Activated CD8-positive, alpha-beta T cell treated with anti-CD3 and anti-CD28 coated beads for 36 hours (primary cell): ENCODE measurements around the gene POP4. TPM values are rescaled to one million over a fixed set of nuclear protein-coding genes. Genes with fewer than 3 reads are reported as not detected.

Experiments
- ATAC-seq: fragments of 200-7000 bp; cut with Tn5 transposase; one replicate; pipeline ENCODE4 v1.10.0; 2021; ENCODE audit warnings: mild to moderate bottlenecking, moderate library complexity
- CTCF ChIA-PET: fragments of 350-600 bp; sonication (Branson Sonifier 250); formaldehyde crosslinking; loops from one replicate; lab custom pipeline; 2021; ENCODE audit warnings: antibody characterized with exemption; lab: Charles Lee
- POLR2A ChIA-PET: fragments of 350-600 bp; sonication (Branson Sonifier 250); formaldehyde crosslinking; loops from one replicate; lab custom pipeline; 2021; ENCODE audit warnings: antibody characterized with exemption; lab: Charles Lee
- DNase-seq: peaks from one replicate; pipeline ENCODE4 v3.0.0-alpha.2; 2020
- H3K27ac Mint-ChIP-seq: one replicate; pipeline ENCODE4 v1.8.0; 2021; ENCODE audit warnings: mild to moderate bottlenecking, mixed read lengths
- H3K27me3 Mint-ChIP-seq: one replicate; pipeline ENCODE4 v1.8.0; 2021; ENCODE audit warnings: mixed read lengths
- H3K36me3 Mint-ChIP-seq: one replicate; pipeline ENCODE4 v1.8.0; 2021; ENCODE audit warnings: low read depth, mixed read lengths
- H3K4me1 Mint-ChIP-seq: one replicate; pipeline ENCODE4 v1.8.0; 2021; ENCODE audit warnings: low read depth, mixed read lengths
- H3K4me3 Mint-ChIP-seq: one replicate; pipeline ENCODE4 v1.8.0; 2021; ENCODE audit warnings: mild to moderate bottlenecking, moderate library complexity, mixed read lengths
- H3K9me3 Mint-ChIP-seq: one replicate; pipeline ENCODE4 v1.8.0; 2021; ENCODE audit warnings: mixed read lengths
- intact Hi-C: fragments of 100-400 bp; cut with micrococcal nuclease; formaldehyde crosslinking; loops from one replicate; pipeline ENCODE4 v1.10.0; 2022
- total RNA-seq, 2 experiments: library from RNA; stranded (reverse); gene quantifications; one replicate each; pipeline ENCODE4 v1.2.3, GENCODE V29; 2021
- TF ChIP-seq, protein P1 (sequence below): fragments of 200-600 bp; IDR thresholded peaks from one replicate; pipeline ENCODE4 v1.8.0; 2022; ENCODE audit warnings: antibody characterized with exemption, mild to moderate bottlenecking

Gene POP4
- total RNA-seq, 2 experiments from 2014 or later = 84.7 to 89.5 TPM

DNA sequence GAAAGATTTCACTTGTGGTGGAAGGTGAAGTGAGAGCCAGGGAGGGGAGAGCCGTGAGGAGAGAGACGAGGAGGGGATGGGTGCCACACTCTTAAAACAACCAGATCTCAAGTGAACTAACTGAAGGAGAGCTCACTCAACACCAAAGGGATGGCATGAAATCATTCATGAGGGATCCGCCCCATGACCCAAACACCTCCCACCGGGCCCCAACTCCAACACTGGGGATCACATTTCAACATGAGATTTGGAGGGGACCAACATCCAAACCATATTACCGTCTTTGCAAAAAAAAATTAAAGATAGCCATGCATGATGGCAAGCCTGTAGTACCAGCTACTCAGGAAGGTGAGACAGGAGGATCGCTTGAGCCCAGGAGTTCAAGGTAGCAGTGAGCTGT is 34.9 kb upstream of the POP4 start:
- H3K9me3 Mint-ChIP-seq = no peaks in the 10 kb centered on the region
- intact Hi-C loops = no loop called here
- no peak for ATAC-seq
- CTCF ChIA-PET = no interaction called here
- H3K4me1 Mint-ChIP-seq = peaks cover 9% of the 10 kb centered on the region
- no peak for DNase-seq
- H3K27me3 Mint-ChIP-seq = peaks cover 56% of the 10 kb centered on the region
- TF ChIP-seq, protein P1, sequence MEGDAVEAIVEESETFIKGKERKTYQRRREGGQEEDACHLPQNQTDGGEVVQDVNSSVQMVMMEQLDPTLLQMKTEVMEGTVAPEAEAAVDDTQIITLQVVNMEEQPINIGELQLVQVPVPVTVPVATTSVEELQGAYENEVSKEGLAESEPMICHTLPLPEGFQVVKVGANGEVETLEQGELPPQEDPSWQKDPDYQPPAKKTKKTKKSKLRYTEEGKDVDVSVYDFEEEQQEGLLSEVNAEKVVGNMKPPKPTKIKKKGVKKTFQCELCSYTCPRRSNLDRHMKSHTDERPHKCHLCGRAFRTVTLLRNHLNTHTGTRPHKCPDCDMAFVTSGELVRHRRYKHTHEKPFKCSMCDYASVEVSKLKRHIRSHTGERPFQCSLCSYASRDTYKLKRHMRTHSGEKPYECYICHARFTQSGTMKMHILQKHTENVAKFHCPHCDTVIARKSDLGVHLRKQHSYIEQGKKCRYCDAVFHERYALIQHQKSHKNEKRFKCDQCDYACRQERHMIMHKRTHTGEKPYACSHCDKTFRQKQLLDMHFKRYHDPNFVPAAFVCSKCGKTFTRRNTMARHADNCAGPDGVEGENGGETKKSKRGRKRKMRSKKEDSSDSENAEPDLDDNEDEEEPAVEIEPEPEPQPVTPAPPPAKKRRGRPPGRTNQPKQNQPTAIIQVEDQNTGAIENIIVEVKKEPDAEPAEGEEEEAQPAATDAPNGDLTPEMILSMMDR = no peak
- H3K4me3 Mint-ChIP-seq = no peak overlapping the region
- H3K27ac Mint-ChIP-seq = no peak overlapping the region
- H3K36me3 Mint-ChIP-seq = no peaks in the 10 kb centered on the region
- POLR2A ChIA-PET = no interaction called here

DNA sequence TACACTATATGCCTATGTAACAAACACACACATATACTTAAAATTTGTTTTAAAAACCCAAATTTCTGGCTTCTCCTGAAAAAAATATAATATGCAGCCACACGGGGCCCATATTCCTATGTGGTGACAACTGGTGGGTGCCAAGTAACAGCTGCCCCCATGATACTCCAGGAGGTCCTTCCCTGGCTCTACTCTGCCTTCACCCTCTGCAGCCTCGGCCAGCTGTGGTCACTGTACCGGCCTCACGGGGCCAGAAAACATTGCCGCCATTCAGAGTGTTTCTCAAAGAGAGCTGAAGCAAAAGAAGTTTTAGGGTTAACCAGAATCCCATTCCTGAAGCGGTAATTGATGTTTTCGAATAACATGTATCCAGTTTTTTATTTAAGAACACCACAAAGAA is 32.6 kb upstream of the POP4 start:
- peaks cover 52% of the 10 kb centered on the region for H3K27me3 Mint-ChIP-seq
- TF ChIP-seq, protein P1 = no peak
- no peaks in the 10 kb centered on the region for H3K9me3 Mint-ChIP-seq
- DNase-seq (no peak), ATAC-seq (no peak)
- intact Hi-C loops = no loop called here
- ChIA-PET CTCF (interaction anchor here (1.2 kb wide), 1 partner anchor 157 kb away, joined by 4 read pairs; no protein-coding TSS in a partner anchor), POLR2A (interaction anchor here (0.8 kb wide), 1 partner anchor 13 kb away, joined by 3 read pairs; no protein-coding TSS in a partner anchor)
- no peak overlapping the region for H3K27ac Mint-ChIP-seq
- H3K36me3 Mint-ChIP-seq = no peaks in the 10 kb centered on the region
- no peak overlapping the region for H3K4me3 Mint-ChIP-seq
- H3K4me1 Mint-ChIP-seq = peaks cover 25% of the 10 kb centered on the region

DNA sequence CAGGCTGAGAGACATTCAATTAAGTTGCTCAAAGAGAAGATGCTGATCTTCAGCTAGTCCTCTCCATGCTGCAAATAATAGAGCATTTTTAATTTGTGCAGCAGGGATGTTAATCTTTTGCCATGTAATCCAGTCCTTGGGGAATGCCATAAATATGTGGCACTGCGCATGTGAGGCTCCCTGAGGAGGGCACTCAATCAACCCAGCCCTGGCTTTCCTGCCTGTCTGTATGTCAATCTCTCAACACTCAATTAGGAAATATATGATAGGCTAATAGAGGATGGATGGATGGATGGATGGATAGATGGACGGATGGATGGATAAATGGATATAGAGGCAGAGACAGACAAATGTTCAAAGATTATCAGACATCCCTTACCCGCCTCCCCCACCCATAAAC is 31.6 kb upstream of the POP4 start:
- no peak for DNase-seq
- H3K9me3 Mint-ChIP-seq = no peaks in the 10 kb centered on the region
- intact Hi-C loops = no loop called here
- no peak overlapping the region for H3K27ac Mint-ChIP-seq
- ChIA-PET CTCF (interaction anchor here (1.1 to 1.3 kb wide), 2 partner anchors 13 to 35 kb away, joined by 5 to 6 read pairs; no protein-coding TSS in a partner anchor), POLR2A (no interaction called here)
- H3K4me3 Mint-ChIP-seq = no peak overlapping the region
- TF ChIP-seq, protein P1 = no peak
- ATAC-seq = no peak
- peaks cover 53% of the 10 kb centered on the region for H3K27me3 Mint-ChIP-seq
- H3K36me3 Mint-ChIP-seq = no peaks in the 10 kb centered on the region
- H3K4me1 Mint-ChIP-seq = peaks cover 25% of the 10 kb centered on the region

DNA sequence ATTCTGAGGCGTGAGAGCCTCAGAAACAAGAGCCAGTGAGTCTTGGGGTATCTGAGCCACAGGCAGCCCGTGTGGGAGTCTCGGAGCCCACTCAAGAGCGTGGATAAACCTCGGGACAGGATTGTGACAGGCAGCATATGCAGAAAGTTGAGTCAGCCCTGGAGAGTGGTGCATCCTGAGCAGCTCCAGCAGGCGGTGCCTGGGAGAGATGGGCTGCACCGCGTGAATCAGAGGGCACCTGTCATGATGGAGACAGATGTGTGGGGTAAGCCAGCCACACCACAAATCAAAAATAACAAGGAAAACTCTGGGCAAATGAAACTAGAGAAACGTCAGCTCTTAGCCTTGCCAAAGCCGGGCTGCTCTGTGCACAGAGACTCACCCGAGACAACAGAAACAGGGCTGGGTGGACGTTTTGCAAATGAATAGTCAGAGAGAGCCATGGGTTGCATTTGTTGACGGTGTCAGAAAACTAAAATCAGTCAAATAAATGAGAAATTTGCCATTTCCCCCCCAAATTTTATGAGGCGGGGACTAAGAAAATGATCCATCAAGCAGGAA is 30.0 kb upstream of the POP4 start:
- Mint-ChIP-seq H3K27ac (no peak overlapping the region), H3K9me3 (peaks cover 4% of the 10 kb centered on the region), H3K4me1 (peaks cover 25% of the 10 kb centered on the region), H3K27me3 (peaks cover 46% of the 10 kb centered on the region), H3K4me3 (no peak overlapping the region), H3K36me3 (no peaks in the 10 kb centered on the region)
- CTCF ChIA-PET = interaction anchor here (0.9 to 1.4 kb wide), 4 partner anchors 30 to 140 kb away, joined by 3 to 6 read pairs (median 4); partner anchors contain the start of gene POP4
- DNase-seq (no peak), ATAC-seq (peak; percentile 38)
- POLR2A ChIA-PET = interaction anchor here (1.7 to 1.9 kb wide), 2 partner anchors 11 to 30 kb away, joined by 6 to 7 read pairs; partner anchors contain the start of gene POP4
- intact Hi-C loops = no loop called here
- TF ChIP-seq, protein P1 = no peak
